Kidney capillary endothelial cell (primary cell): Measurements from ENCODE around the gene BID.

ENCODE experiments used
- DNase-seq: peaks from one replicate; pipeline ENCODE4 v3.0.0-alpha.2; 2018; ENCODE audit warnings: low spot score

The BID gene

GRCh38 chr22:17803609-17804270 is 29.5 kb upstream of the BID start:
- no peak for DNase-seq

- DNase-seq = no peak
Measured at GRCh38 chr22:17802822-17803221, 28.6 kb upstream of the BID start.

GRCh38 chr22:17802411-17802810 is 28.1 kb upstream of the BID start:
- no peak for DNase-seq

GRCh38 chr22:17797721-17798559 is 23.7 kb upstream of the BID start:
- DNase-seq = no peak

- no peak for DNase-seq
Measured at GRCh38 chr22:17796695-17797094, 22.4 kb upstream of the BID start.

GRCh38 chr22:17795661-17796548 is 21.6 kb upstream of the BID start:
- no peak for DNase-seq

- DNase-seq = no peak
Measured at GRCh38 chr22:17794726-17795542, 20.7 kb upstream of the BID start.

GRCh38 chr22:17792854-17793434 is 18.7 kb upstream of the BID start:
- DNase-seq = no peak

GRCh38 chr22:17792299-17792698 is 18.0 kb upstream of the BID start:
- no peak for DNase-seq

- no peak for DNase-seq
Measured at GRCh38 chr22:17791196-17791595, 16.9 kb upstream of the BID start.

- no peak for DNase-seq
Measured at GRCh38 chr22:17789379-17790200, 15.3 kb upstream of the BID start.

- DNase-seq = no peak
Measured at GRCh38 chr22:17788528-17789378, 14.5 kb upstream of the BID start.

GRCh38 chr22:17787716-17788330 is 13.6 kb upstream of the BID start:
- no peak for DNase-seq

- peak; percentile 27 for DNase-seq
Measured at GRCh38 chr22:17787241-17787640, 13.0 kb upstream of the BID start.

GRCh38 chr22:17786435-17787161 is 12.3 kb upstream of the BID start:
- DNase-seq = peak; percentile 85

- no peak for DNase-seq
Measured at GRCh38 chr22:17785185-17786184, 11.2 kb upstream of the BID start.

GRCh38 chr22:17784776-17785175 is 10.5 kb upstream of the BID start:
- DNase-seq = no peak
